Measurements from ENCODE around the gene HPCAL4. TPM values are rescaled to one million over a fixed set of nuclear protein-coding genes. Genes with fewer than 3 reads are reported as not detected.

Gene HPCAL4
- total RNA-seq, 1 donor = 5.5 TPM

DNA sequence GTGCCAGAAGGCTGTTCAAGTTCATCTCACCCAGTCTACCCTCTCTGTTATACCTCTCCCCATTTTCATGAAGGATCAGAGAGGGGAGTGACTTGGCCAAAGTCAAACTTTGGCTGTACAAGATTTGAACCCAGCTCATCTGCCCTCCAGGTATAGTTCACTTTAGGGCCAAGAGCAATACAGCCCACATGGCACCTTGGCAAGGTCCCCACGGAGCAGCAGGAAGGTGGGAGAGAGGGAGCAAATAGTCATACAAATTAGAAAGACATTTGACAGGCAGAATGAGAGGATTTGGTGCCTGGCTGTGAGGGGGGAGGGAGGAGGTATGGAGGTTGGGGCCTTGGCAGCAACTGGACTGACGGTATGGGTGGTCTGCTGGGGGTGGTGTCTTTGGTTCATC is 1.0 kb downstream of the HPCAL4 start:
- Histone ChIP-seq H3K9me3 (ENCODE audit: low read depth, low read length) (no peaks in the 10 kb centered on the region), H3K4me1 (ENCODE audit: insufficient read depth, low read length) (peaks cover 21% of the 10 kb centered on the region), H3K27me3 (ENCODE audit: insufficient read depth, low read length) (peaks cover 67% of the 10 kb centered on the region), H3K4me3 (ENCODE audit: low read length) (no peak overlapping the region)

GRCh38 chr1:39689635-39690034 is 1.6 kb downstream of the HPCAL4 start:
- Histone ChIP-seq H3K4me3 (ENCODE audit: low read length) (no peak overlapping the region), H3K9me3 (ENCODE audit: low read depth, low read length) (no peaks in the 10 kb centered on the region), H3K27me3 (ENCODE audit: insufficient read depth, low read length) (peaks cover 66% of the 10 kb centered on the region), H3K4me1 (ENCODE audit: insufficient read depth, low read length) (peaks cover 21% of the 10 kb centered on the region)

DNA sequence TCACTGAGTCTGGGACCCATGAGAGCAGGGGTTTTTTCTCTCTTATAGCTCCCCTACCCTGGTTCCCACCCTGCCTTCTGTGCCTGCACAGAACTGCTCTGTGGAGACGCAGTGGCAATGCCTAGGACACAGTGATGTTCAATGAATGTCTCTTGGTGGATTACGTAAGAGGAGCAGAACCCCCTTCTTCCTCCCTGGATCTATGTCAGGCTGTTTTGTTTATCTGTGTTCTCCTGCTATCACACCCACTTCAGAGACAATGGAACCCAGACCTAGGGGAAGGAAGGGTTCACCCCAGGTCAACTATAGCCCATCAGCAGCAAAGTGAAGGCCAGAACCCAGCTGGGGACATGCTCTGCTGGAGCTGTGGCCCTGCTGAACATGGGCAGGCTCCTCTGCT is 2.0 kb downstream of the HPCAL4 start:
- no peaks in the 10 kb centered on the region for H3K9me3 ChIP-seq (ENCODE audit: low read depth, low read length)
- H3K27me3 ChIP-seq (ENCODE audit: insufficient read depth, low read length) = peaks cover 66% of the 10 kb centered on the region
- H3K4me1 ChIP-seq (ENCODE audit: insufficient read depth, low read length) = peaks cover 21% of the 10 kb centered on the region
- H3K4me3 ChIP-seq (ENCODE audit: low read length) = no peak overlapping the region

DNA sequence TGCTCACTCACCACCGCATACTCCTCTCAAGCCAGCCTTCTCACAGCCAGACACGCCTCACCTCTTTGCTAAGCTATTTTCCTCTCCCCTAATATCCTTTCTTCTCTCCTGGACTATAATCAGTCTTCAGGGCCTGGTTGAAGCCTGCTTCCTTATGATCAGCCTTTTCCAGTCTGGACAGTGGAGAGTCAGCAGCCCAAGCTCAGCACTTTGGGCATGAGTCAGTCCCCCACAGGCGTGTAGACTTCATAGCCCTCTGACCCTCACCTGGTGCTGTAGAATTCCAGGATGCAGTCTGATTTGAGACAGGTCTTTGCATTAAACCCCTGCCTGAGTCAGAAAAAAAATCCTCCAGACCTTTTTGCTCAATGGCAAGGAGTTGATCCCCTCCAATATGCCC is 2.5 kb downstream of the HPCAL4 start:
- Histone ChIP-seq H3K4me3 (ENCODE audit: low read length) (no peak overlapping the region), H3K27me3 (ENCODE audit: insufficient read depth, low read length) (peaks cover 63% of the 10 kb centered on the region), H3K9me3 (ENCODE audit: low read depth, low read length) (no peaks in the 10 kb centered on the region), H3K4me1 (ENCODE audit: insufficient read depth, low read length) (peaks cover 21% of the 10 kb centered on the region)

GRCh38 chr1:39687243-39687642 is 4.0 kb downstream of the HPCAL4 start:
- no peaks in the 10 kb centered on the region for H3K9me3 ChIP-seq (ENCODE audit: low read depth, low read length)
- H3K4me3 ChIP-seq (ENCODE audit: low read length) = no peak overlapping the region
- H3K4me1 ChIP-seq (ENCODE audit: insufficient read depth, low read length) = peaks cover 18% of the 10 kb centered on the region
- peaks cover 54% of the 10 kb centered on the region for H3K27me3 ChIP-seq (ENCODE audit: insufficient read depth, low read length)

DNA sequence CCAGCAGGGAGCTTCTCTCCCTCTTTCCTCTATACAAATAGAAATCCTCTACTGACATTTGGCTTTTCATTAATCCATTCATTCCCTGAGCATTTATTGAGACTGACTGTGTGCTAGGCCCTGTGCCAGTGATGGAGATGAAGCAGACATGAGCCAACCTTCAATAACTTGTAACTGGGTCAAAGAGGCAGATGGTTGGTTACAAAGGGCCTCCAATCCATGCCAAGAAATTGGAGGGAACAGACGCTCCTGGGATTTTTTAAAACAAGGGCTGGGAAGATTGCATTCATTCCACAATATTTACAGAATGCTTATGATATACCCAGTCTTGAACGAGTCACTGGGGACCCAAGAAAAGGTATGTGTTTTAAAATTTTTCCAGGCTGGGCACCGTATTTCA is 6.2 kb downstream of the HPCAL4 start:
- H3K27me3 ChIP-seq (ENCODE audit: insufficient read depth, low read length) = peaks cover 38% of the 10 kb centered on the region
- H3K4me1 ChIP-seq (ENCODE audit: insufficient read depth, low read length) = no peaks in the 10 kb centered on the region

DNA sequence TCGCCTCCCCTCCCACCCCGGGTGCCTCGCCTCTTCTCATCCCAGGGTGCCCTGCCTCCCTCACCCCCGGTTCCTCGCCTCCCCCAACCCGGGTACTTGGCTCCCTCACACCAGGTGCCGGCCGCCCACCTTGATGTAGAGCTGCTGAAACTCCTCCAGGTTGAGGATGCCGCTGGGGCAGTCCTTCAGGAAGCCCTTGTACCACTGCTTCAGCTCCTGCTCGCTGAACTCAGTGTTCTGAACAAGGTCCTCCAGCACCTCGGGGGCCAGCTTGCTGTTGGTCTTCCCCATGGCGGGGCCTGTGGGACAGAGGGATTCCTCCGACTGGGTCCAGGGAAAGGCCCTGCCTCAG is 6.9 kb downstream of the HPCAL4 start:
- H3K4me3 ChIP-seq (ENCODE audit: low read length) = no peak overlapping the region

More for the DNA sequence above, 6.2 kb downstream of the HPCAL4 start:
- Histone ChIP-seq H3K4me3 (ENCODE audit: low read length) (no peak overlapping the region), H3K9me3 (ENCODE audit: low read depth, low read length) (no peaks in the 10 kb centered on the region)

GRCh38 chr1:39683591-39684312 is 7.5 kb downstream of the HPCAL4 start:
- H3K4me1 ChIP-seq (ENCODE audit: insufficient read depth, low read length) = no peaks in the 10 kb centered on the region
- no peaks in the 10 kb centered on the region for H3K9me3 ChIP-seq (ENCODE audit: low read depth, low read length)
- H3K27me3 ChIP-seq (ENCODE audit: insufficient read depth, low read length) = peaks cover 26% of the 10 kb centered on the region
- H3K4me3 ChIP-seq (ENCODE audit: low read length) = no peak overlapping the region

More for the DNA sequence above, 6.9 kb downstream of the HPCAL4 start:
- Histone ChIP-seq H3K4me1 (ENCODE audit: insufficient read depth, low read length) (no peaks in the 10 kb centered on the region), H3K9me3 (ENCODE audit: low read depth, low read length) (no peaks in the 10 kb centered on the region), H3K27me3 (ENCODE audit: insufficient read depth, low read length) (peaks cover 31% of the 10 kb centered on the region)

DNA sequence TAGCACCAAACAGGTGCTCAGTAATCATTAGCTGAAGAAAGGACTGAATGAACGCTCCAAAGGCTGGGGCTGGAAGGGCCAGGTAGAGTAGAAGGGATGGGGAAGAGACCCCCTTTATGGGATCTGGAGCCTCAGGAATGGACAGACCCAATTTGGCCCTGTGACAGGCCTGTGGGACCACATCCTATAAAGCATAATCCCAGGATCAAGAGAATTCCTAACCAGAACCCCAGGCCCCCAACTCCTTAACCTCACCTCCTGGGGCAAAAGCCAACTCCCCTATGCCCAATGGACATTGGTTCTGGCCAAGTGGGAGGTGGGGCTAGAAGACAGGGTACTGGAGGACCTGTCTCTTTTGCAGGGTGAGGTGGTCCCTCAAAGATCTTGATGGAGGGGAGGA is 9.2 kb downstream of the HPCAL4 start:
- H3K4me1 ChIP-seq (ENCODE audit: insufficient read depth, low read length) = no peaks in the 10 kb centered on the region
- H3K9me3 ChIP-seq (ENCODE audit: low read depth, low read length) = no peaks in the 10 kb centered on the region
- H3K4me3 ChIP-seq (ENCODE audit: low read length) = no peak overlapping the region
- peaks cover 23% of the 10 kb centered on the region for H3K27me3 ChIP-seq (ENCODE audit: insufficient read depth, low read length)

DNA sequence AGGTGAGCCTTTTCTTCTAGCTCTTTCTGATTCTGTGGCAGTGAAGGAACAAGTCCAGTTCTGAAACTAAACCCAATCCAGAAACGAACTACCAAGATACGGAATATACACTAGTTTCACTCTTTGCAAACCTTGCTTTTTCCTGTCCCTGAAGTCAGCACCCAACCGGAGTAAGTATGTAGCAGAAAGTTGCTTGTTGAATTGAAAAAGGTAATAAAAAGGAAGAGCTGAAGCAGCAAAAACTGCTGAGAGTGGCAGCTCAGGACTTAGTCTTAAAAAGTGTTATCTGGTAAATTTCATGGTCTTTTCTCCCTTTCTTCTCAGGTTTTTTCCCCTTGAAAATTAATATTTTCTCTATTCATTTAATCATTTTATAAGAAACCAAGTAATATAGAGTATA is 9.9 kb downstream of the HPCAL4 start:
- Histone ChIP-seq H3K27me3 (ENCODE audit: insufficient read depth, low read length) (peaks cover 21% of the 10 kb centered on the region), H3K4me1 (ENCODE audit: insufficient read depth, low read length) (no peaks in the 10 kb centered on the region), H3K4me3 (ENCODE audit: low read length) (no peak overlapping the region), H3K9me3 (ENCODE audit: low read depth, low read length) (no peaks in the 10 kb centered on the region)

DNA sequence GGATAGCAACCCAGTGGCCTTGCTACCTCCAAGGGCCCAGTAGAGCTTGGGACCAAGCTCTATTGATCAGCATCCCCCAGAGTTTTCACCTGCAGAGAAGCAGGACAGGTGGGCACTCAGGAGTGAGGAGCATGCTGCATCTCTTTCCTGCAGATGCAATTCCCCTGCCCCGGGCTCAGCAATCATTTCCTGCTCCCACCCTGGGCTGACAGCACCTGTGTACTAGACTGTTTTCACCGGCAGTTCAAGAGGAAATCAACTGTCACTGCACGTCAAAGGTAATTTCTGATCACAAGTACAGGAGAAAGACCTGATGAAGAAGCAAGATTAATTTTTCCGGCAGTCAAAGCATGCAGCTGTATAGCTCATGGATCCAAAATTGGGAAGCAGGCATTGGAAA is 10.5 kb downstream of the HPCAL4 start:
- Histone ChIP-seq H3K4me1 (ENCODE audit: insufficient read depth, low read length) (no peaks in the 10 kb centered on the region), H3K9me3 (ENCODE audit: low read depth, low read length) (no peaks in the 10 kb centered on the region), H3K4me3 (ENCODE audit: low read length) (no peak overlapping the region), H3K27me3 (ENCODE audit: insufficient read depth, low read length) (peaks cover 21% of the 10 kb centered on the region)

- Histone ChIP-seq H3K4me1 (ENCODE audit: insufficient read depth, low read length) (no peaks in the 10 kb centered on the region), H3K27me3 (ENCODE audit: insufficient read depth, low read length) (peaks cover 17% of the 10 kb centered on the region), H3K9me3 (ENCODE audit: low read depth, low read length) (no peaks in the 10 kb centered on the region), H3K4me3 (ENCODE audit: low read length) (no peak overlapping the region)
Observed at GRCh38 chr1:39679821-39680220, 11.4 kb downstream of the HPCAL4 start.

- Histone ChIP-seq H3K27me3 (ENCODE audit: insufficient read depth, low read length) (peaks cover 11% of the 10 kb centered on the region), H3K9me3 (ENCODE audit: low read depth, low read length) (no peaks in the 10 kb centered on the region), H3K4me3 (ENCODE audit: low read length) (no peak overlapping the region), H3K4me1 (ENCODE audit: insufficient read depth, low read length) (no peaks in the 10 kb centered on the region)
Observed at GRCh38 chr1:39678889-39679288, 12.3 kb downstream of the HPCAL4 start.

DNA sequence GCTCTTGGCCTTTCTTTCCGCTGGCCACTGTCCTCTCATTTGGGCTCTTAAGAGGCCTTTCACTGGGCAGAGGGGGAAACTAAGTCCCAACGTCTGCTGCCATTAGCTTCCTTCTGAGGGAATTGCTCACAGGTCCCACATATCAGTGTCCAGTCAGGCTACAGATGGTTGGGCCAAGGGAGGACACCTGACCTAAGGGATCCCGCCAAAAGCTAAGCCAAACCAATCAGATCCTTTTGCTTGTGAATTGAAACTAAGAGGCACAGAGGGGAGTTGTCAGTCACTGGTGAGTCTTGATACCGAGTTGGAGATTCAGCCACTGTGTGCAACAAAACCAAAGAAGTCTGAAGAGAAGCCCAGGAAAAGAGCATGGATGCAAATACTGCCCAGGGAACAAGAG is 13.6 kb downstream of the HPCAL4 start:
- H3K4me3 ChIP-seq (ENCODE audit: low read length) = no peak overlapping the region
- peaks cover 13% of the 10 kb centered on the region for H3K27me3 ChIP-seq (ENCODE audit: insufficient read depth, low read length)
- H3K4me1 ChIP-seq (ENCODE audit: insufficient read depth, low read length) = no peaks in the 10 kb centered on the region
- no peaks in the 10 kb centered on the region for H3K9me3 ChIP-seq (ENCODE audit: low read depth, low read length)

DNA sequence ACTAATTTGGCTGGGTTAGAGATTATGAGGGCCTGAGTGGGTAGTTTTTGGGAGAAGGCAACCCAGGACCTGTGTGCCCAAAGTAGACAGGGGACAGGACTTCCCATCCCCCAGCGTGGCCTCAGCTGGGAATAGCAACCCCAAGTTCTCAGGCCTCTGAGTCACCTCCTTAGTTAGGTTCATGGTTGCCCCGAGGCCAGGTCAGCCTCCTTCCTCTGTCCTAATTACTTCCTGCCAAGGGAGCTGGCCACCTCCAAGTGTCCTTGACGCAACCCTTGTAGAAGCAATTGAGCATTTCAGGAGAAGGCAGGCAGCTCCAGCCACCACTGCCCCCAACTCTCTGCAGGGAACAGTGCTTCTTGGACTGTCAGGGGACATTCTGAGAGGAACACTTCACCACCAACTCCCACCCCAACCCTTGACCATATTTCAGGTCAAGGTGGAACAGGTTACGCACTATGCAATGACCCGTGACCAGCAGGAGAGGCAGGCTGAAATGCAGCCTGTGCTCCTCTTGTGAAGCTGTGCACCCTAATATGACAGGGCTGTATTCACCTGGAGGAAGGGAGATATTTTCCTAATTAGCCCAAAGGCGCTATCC is 14.2 kb downstream of the HPCAL4 start:
- H3K4me1 ChIP-seq (ENCODE audit: insufficient read depth, low read length) = peaks cover 5% of the 10 kb centered on the region
- no peak overlapping the region for H3K4me3 ChIP-seq (ENCODE audit: low read length)
- H3K9me3 ChIP-seq (ENCODE audit: low read depth, low read length) = no peaks in the 10 kb centered on the region
- H3K27me3 ChIP-seq (ENCODE audit: insufficient read depth, low read length) = peaks cover 19% of the 10 kb centered on the region

DNA sequence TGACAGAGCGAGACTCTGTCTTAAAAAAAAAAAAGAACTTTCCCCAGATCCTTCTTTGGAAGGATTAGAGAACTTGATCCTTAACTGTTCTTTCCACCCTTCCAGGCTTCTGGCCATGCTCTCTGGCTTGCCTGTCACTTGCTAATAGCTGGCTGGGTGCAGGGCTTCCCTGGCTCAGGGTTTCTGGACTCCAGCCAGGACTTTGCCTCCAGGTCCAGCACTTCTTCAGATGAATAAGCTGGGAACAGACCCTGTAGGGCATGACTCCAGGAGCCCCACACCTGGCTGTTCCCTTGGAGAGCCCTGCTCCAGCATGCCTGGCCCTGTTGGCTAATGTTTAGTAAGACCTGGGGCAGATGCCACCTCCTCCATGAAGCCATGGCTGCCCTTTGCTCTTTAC is 16.0 kb downstream of the HPCAL4 start:
- Histone ChIP-seq H3K4me1 (ENCODE audit: insufficient read depth, low read length) (peaks cover 16% of the 10 kb centered on the region), H3K27me3 (ENCODE audit: insufficient read depth, low read length) (peaks cover 31% of the 10 kb centered on the region), H3K4me3 (ENCODE audit: low read length) (no peak overlapping the region), H3K9me3 (ENCODE audit: low read depth, low read length) (no peaks in the 10 kb centered on the region)

All from mononuclear cell (primary cell).